Activated gamma-delta T cell (primary cell): Measurements from ENCODE around the gene UNC119B.

Experiments
- DNase-seq: peaks from one replicate; lab custom pipeline; 2025; lab: John Stamatoyannopoulos, UW

Gene UNC119B

DNA sequence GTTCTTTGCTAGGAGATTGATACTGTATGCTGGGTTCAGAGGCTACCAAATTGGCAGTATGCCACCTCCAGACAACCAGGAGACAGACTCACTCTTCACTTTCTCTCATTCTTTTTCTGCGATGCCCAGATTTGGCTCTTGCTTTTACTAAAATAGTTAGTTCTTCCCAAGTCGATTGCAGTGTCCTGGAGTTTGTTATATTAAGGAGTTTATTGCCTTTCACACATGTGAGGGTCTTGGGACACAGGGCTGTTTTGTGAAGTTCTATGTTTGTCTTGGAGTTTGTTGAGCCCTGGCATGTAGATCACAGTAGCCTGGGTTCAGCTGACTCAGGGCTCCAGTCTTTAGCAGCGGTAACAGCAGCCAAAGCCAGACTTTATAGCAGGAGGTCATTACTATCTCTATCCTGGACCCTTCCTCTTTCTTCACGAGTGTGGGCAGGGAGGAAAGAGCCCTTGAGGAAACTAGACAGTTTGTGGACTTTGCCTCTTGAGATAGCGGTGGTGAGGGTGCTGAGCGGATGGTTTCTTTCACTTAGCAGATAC is 21.7 kb upstream of the UNC119B start:
- DNase-seq: no peak

DNA sequence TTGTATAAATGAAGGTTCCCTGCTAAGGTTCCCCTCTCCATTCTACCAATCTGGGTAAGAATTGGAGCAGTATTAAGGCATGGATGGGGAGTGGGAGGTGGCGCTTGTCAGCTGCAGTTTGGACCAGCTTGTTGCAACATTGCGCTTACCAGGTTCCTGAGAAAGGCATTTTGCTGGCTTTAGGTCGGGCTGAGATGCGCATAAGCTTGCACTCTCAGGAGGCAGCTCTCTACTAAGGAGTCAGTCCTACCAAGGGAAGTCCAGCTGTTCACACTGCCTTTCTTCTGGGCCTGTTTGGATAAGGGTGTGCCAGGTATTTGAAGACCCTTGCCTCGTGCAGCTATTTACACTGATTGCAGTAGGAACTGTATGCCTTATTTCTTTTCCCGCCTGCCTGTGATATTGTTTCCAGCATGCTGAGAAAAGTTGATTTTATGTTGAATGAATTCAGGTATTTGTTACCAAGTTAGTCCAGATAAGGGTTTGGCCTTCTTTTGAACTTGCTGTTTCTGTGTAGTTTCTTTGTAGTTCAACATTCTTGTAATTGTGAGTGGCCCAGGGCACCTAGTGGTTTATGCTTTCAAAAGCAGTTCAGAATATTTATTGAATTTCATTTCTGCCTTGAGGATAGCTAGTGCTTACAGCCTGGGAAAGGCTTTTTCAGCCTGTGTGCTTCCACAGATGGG is 20.7 kb upstream of the UNC119B start:
- no peak for DNase-seq

DNA sequence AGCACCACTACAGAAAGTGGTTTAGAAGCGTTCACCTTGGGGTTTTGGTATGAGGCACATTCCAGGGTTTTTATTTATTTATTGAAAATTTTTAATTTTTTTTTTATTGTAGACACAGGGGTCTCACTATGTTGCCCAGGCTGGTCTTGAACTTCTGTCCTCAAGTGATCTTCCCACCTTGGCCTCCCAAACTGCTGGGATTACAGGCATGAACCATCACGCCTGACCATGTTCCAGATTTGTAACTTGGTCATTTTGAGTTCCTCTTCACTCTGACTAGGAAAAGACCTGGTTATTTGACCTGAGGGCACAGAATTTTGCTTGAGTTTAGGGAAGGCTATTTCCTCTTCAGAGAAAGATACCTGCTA is 20.2 kb upstream of the UNC119B start:
- no peak for DNase-seq

DNA sequence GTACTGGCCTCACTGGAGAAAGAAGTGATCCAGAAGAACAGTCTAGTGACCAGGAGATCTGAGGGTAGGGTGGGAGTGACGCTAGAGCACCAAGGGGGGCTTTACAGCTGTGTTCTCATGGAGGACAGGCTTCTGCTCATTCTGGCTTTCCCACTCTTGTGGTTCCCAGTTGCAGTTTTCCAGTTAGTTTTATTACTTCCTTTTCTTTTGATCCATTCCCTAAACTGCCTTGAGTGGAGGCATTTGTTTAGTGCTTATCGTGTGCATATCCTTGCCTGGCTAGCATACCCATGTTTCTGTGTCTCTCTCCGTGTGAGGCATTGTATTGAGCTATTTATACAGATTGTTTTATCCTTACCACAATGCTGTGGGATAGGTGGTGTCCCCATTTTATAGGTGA is 19.3 kb upstream of the UNC119B start:
- DNase-seq: no peak

DNA sequence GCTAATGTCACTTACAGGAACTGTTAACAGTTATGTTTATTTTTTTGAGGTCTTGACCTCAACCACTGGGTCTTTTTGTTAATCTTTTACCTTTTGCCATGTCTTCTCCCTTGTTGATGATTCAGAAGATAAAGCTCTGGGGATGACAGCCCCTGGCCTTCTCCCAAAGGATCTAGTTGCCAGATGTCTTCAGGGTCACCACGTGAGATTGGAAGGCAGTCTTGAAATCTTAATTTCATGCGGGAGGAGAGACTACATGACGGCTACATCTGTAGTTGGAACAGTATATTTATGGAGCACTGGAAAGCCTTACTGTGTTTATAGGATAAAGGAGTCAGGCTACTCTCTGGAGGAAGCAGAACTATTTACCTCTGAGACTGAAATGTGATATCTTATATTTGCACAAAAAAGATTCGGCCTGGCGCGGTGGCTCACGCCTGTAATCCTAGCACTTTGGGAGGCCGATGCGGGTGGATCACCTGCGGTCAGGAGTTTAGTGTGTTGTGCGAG is 17.7 kb upstream of the UNC119B start:
- DNase-seq: no peak

DNA sequence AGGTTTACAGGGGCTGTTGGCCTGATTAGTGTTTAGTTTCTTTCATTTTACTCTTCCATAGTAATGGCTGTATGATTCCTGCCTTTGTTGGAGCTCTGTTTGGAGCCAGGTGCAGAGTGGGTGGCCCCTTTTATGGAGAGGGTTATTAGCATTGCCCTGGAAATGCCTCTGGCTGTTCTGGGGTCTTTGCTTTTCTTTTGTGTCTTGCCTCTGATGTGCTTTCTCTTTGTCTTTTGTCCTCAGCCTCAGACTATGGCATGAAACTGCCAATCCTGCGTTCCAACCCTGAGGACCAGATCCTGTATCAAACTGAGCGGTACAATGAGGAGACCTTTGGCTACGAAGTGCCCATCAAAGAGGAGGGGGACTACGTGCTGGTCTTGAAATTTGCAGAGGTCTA is 16.4 kb upstream of the UNC119B start:
- no peak for DNase-seq

DNA sequence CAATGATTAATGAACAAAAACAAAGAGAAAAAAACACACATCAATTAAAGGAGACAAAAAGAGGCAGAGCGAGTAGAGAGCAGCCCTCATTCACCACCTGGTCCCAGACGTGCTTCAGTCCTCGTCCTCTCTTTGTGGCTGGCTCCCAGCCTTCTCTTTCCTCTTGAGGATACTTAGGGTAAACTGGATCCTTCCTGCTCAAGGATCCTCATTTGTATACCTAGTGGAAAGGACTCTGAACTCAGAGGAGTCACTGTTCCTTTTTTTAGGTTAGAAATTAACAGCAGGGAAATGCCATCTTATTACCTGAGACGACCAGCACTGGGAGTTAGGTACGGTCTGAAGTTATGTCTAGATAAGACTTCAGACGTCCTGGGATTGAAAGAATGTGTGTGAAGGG is 13.6 kb upstream of the UNC119B start:
- DNase-seq: no peak

DNA sequence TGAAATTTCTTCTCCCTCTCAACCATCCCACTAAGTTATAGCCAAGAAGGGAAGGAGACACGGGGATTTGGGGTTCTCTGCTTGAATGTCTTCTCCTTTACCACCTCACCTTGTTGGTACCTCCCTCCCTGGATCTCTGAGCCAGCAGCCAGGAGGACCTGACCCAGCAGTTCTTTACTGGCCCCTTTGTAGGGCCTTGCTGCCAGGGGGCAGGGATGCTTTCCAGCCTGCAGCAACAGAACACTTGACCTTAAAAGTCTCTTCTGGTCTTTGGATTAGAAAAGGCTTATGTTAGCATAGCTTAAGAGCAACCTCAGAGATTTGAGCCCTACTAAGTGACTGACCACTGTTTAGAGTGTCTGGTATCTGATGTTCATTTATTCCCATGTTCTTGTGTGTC is 12.9 kb upstream of the UNC119B start:
- DNase-seq: no peak

DNA sequence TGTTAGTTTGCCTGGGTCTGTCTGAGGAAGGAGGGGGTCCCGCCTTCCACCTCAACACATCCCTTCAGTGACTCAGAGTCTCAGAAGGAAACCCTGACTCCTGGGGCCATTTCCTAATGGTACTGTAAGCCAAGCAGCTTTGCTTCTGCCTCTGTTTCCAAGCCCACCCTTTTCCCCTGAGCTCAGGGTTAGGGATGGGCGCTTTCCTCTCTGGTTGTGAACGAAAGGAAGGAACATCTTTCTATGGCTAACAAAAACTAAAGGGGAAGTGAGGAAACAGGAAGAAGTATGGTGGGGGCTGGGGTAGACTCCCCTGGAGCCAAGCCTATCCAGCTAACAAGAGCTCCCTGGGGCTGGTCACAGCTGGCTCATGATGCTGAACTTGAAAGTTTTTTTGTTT is 11.6 kb upstream of the UNC119B start:
- no peak for DNase-seq

DNA sequence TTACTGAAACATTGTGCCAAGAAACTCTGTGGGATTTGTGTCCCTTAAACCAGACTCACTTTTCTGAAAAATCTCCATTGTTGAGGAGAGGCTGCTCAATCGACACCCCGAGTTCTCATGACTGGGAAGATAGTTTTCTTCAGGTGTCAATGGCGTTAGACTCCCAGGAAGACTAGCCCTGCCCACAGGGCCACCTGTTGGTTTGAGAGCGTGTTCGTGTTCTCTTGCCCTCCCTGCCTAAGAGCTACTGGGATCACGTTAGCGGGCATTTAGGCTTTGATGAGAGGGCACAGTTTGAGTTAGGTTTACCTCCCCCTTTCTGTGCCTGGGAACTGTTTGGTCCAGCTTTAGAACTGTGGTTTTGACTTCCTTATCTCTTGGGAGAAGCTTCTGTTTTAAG is 10.7 kb upstream of the UNC119B start:
- DNase-seq: no peak

DNA sequence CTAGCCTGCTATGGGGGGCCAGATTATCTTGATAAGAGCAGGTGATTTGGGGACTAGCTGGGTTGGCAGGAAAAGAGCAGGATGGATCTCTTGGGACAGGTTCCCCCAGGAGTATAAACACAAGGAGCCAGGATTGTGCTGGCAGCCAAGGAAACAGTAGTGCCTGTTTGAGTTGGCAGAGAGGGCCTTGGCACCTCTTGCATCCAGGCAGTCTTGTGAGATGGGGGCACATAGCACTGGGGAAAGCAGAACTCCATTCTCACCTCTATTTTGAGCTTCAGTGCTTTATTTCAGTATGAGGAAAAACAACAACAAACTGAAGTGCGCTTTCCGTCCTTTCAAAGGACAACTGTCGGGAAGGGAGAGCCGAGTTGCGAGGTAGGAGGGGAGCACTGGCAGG is 9.4 kb upstream of the UNC119B start:
- DNase-seq: no peak

DNA sequence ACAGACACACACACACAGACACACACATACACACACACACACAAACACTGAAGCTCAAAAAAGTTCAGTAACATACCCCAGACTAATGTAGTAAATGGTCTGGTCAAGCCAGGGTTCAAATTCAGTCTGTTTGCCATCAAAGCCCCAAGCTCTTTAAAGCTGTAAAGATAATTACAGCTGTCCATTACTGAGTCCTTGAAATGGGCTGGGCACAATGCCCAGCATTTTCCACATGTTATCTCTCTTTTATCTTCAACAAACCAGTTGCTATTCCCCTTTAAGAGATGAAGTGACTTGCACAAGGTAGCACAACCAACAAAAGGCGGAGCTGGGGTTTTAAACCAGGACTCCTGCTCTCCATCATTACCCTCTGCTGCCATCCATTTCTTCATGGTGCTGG is 7.6 kb upstream of the UNC119B start:
- no peak for DNase-seq

DNA sequence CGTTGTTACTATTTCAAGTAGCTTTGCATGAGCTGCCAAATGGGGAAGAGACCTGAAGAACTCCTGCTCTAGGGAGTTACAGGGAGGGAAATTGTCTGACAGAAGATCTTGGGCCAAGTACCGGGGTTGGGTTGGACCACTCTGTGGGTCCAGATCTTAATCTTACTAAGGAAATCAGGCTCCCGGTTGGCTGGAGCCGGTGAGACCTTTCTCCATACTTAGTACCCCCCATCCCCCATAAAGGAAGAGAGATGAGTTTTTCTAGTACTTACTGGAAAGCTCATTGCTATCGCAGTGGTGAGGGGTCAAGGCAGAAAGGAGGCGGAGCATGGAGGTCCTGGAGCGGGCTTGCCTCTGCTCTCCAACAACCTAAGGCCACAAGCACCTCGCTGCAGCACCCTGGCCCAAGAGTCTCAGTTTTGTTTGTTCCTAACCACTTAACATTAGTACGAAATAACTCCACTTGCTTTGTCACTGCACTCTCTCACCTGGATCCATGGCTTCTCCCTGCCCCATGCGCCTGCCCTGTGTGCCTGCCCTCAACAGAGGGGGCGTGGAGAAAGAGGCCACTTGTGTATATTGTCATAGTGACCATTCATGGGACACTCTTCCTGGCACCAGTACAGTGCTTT is 6.8 kb upstream of the UNC119B start:
- no peak for DNase-seq

DNA sequence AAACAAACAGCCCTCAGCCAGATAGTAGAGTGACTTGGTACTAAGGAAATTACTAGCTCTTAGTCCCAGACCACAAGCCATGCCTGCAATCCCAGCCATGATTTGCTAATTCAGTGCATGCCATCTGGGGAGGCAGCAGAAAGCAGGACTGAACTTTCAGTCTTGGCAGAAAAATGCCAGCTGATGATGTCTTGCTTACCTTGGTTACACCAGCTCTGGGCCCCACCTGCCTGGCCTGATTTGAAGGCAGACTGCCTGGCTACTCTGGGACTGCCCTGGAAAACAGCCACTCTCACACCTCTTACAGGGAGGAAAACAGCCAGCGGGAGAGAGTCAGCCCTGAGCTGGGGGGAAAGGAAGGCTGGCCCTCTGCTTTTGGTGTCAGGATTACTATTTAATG is 4.6 kb upstream of the UNC119B start:
- no peak for DNase-seq

DNA sequence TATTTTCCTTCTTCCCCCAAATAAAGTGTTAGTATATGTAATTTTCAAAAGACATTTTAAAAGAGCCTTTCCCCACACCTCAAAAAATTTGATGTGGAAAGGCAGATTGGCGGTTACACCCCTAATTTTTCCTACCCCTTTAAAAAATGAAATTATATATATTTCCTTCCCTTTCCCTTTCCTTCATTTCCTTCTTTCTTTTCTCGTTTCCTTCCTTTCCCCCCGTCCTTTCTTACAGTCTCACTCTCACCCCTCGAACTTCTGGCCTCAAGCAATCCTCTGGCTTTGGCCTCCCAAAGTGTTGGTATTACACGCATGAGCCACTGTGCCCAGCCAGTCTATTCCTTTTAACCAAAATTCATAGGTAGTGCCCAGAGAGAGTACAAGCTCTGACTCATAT is 4.2 kb upstream of the UNC119B start:
- DNase-seq: no peak

DNA sequence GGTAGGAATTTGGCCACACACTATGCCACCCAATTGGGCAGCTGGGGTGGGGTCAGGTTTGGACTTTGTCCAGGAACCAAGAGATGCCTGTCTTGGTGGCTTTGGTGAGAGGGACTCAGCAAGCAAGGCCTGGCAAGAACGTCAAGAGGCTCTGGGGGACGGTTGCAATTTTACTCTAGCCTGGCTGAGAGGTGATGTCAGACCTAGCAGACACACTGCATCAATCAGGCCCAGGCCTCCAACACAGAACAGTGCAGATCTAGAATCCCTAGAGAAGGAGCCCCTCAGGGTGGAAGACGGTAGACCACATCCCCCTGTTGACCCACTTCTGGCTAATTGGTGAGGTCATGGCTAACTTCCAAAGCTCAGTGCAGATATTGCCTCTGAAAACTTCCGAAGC is 1.6 kb upstream of the UNC119B start:
- DNase-seq: no peak

DNA sequence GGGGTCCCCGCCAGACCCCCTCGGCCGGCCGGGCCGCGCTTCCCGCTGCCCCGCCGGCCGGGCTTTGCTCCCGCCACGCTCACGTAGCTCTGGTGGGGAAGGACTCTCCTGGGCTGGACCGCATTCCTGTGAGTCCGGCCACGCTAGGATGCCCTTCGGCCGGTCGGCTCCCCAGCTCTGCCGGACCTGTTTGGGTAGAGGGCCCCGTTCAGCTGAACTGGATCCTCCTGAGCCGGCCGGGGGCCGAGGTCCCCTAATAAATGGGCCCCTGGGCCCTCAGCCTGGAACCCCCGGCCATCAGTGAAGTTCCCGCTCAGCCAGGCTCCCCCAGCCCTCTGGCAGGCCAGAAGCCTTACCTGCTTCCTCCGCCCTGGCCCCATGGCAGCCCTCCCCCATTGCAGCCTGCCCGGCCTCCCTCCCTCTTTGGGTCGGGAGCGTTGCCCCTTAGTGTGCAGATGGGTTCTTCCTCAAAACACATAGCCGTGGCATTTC is 593 bp downstream of the UNC119B start:
- DNase-seq: no peak

DNA sequence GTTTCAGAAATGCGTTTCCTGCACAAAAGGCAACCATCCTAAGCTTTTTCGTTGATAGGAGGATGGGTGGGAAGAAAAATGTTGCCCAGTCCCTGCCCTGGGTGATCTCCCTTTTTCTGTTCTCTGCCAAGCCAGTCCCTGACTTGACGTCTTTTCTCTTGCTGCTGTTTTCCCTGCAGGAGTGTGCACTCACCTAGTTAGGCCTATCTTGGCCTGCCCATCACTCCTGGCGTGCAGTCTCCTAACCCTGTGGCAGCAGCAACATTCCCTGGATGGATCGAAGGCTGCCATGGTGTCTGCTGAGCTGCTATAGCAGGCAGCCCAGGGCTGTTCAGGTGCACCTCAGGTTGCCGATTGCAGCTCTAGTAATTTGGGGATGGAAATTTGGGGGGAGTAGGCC is 1.2 kb downstream of the UNC119B start:
- no peak for DNase-seq

DNA sequence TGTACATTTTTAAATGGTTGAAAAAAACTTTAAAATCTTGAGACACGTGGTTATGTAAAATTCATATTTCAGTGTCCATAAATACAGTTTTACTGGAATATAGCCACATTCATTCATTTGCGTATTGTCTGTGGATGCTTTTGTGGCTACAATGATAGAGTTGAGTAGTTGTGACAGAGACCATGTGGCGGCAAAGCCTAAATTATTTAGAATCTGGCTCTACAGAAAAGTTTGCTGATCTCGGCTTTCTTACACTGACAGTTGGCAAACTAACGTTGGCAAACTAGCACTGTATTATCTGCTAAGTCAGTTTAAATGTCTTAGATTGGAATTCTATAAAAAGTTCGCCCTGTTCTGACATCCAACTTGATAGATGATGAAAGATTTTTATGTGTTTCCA is 2.4 kb downstream of the UNC119B start:
- DNase-seq: no peak

DNA sequence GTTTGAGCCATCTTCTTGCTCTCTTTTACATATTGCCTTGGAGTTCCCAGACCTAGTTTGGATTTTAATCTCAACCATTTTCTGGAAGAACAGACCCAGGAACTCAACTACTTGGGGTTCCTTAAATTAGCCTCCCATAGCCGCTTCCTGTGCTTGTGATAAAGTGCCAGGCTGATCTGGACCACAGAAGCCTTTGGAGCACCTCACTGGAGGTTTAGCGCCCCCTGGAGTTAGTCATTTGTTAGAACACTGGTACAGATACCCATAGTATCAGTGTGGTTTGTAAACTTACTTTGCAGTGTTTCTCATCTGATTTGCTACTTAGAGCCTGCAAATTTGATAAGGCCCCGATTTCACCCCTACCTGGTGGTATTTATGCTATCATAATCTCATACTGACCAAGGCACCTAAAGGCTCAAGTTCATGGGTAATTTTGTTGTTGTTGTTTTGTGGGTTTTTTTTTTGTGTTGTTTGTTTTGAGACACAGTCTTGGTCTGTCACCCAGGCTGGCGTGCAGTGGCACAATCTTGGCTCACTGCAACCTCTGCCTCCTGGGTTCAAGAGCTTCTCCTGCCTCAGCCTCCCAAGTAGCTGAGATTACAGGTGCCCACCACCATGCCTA is 3.7 kb downstream of the UNC119B start:
- DNase-seq: no peak

DNA sequence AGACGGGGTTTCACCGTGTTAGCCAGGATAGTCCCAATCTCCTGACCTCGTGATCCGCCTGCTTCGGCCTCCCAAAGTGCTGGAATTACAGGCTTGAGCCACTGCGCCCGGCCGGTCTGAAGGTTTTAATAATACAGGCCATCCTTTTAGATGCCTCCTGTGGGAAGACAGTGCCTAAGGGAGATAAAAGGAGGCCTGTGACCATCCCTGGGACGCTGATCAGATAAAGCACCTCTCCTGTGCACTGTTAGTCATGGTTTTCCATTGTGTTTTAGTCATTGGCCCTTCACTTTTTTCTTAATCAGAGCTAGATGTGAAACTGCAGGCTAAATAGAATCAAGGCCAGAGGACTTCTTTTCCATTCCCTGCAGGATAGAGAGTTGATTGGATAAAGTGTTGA is 7.8 kb downstream of the UNC119B start:
- no peak for DNase-seq

DNA sequence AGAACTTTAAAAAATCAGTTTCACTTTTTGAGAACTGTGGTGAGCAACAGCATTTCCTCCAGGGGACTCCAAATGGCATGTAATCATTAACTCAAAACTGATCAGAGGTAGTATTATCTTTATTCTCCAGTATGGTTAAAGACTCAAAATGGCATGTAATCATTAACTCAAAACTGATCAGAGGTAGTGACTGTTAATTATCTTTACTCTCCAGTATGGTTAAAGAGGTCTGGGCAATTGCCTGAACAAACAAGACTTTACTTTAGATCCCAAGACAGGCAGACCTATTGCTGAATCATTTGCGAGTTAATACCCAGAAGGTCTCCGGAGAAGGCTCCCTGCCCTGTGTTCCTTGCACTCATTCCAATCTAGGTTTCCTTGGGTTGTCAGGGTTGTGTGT is 8.8 kb downstream of the UNC119B start:
- no peak for DNase-seq
